Measurements from ENCODE around the gene OGFRL1.

The OGFRL1 gene

DNA sequence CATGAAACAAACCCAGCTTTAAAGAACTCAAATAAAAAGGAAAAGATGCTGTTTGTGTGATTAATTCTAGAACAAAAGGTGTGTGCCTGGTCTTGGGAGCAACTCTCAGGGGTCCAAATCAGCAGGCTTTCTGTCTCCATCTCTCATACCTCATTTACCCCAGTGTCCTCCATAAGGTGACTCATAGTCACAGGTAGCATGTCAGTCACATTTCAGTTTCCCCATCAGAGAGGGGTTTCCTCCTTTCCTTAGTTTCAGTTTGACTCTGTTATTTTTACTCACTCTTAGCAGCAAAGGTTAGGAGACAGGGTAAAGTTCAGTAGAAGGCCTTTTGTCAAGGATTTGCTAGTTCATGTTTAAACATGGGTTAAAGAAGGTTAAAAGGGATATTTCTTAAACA is 46.2 kb downstream of the OGFRL1 start:
- DNase-seq, result no peak

DNA sequence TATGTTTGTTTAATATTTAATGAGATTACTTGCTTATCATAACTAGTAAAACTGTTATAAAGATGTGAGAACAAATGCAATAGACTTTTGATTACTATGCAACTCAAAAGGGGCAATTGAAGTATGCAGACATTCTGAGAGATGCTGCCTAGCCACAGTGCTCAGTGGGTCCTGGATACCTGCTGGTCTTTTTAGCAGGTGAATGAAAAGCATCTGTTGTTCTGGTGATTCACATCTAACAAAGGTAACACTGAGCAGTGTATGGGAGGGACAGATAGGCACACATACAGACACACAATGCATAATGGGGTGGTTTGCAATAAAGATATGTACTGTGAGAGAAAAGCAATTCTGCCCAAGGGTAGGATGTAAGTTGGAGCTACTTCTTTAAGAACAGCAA is 46.9 kb downstream of the OGFRL1 start:
- no peak for DNase-seq

DNA sequence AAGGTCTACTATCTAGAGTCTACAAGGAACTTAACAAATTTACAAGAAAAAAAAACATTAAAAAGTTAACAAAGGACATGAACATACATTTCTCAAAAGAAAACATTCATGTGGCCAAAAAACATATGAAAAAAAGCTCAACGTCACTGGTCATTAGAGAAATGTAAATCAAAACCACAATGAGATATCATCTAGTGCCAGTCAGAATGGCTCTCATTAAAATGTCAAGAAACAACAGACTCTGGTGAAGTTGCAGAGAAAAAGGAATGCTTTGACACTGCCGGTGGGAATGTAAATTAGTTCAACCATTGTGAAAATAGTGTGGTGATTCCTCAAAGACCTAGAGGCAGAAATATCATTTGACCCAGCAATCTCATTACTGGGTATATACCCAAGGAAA is 48.3 kb downstream of the OGFRL1 start:
- DNase-seq, result no peak

DNA sequence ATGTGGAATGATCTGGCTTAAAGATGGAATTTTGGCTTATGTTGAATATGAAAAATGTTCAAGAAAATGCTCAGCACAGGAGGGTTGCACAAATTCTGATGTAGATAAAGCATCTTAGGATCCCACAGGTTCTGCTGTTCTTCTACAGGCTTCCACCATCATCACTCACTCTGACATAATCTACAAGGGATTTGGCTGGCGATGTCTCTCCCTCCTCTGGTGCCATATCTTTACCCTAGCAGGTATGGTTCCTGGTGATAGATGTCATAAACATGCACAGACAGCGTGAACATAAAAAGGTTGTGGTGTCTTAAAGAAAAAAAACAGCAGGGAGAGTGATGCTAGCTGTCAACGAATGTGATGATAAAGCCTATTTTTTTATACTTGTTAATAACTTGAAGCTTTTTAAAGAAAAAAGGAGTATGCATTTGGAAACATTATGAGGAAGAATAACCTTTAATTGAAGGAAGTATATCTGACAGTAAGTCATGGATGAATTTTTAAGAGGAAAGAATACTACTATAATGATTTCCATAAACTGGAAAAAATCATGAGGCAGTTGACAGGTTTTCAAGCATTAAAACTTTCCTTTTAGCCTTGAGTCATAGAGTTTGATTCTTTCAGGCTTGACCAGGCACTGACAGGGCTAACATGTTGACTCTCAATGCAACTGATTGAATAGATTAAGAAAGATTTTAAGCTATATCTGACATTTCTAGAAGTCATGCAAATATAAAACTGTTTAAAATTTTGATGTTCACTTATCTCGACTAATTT is 50.1 kb downstream of the OGFRL1 start:
- no peak for DNase-seq

DNA sequence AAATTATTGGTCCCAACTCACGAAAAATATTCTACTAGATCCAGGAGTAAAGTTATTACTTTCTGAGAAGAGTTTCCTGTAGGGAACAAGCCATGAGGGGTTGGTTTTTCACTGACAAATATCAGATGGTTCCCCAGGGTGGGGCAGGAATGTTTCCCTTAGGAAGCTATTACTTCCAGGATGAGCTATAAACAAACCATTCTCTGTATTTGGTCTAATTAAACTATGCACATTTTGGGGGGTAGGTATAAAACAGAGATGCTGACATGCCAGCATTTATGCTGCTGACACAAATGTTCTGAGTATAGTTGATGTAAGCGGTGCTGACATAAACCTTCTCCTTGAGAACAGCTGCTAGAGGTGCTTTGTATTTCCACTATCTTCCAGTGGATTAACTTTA is 54.2 kb downstream of the OGFRL1 start:
- DNase-seq, result no peak

DNA sequence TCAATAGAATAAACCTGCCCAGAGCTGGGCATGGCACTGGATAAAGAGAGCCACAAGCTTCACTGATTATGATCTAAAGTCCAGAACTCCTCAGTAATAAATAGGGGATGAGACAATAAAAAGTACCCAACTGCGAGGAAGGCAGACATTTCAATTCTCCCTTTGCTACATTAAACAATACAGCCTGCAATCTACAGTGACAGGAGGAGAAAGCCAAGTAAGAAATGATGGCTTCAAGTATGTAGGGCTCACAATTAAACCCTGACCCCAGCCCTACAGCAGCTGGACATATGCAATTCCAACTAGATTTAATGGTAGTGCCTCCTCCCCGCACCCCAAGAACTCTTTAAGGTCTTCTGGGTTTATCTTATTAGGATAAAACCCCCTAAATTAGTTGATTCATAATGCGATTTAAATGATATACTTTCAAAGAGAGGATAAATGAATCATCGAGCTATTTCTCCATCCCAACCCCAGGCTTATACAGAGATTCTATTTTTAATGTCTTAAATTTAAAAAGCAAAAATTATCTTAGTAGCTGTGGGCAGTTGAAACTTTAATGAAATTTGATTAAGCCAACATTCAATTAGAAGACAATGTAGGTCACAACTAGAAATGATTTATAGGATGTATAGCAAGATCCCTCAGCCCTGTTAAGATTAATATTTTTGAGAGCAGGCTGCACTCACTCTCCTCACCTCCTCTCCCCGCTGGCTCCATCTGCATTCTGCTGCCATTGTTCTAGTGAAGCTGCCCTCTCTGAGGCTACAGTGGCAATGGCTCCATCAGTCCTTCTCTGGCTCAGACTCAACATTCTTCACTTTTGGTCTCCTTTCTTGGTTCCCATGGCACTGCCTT is 57.1 kb downstream of the OGFRL1 start:
- no peak for DNase-seq

DNA sequence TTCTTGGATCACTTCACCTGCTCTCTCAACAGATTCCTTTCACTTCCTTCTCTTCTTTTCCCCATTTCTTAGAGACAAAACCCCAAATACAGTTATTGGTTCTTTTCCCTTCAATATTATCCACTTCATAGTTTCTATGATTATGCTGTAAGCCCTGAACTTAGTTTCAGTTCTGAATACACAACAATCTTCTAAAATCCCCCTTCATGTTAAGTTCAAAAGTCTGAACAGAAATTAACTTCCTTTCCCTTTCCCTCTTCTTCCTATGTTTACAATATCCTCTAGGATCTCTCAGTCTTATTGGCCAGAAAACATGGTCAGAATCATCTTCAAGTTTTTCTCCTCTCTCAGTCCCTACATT is 57.7 kb downstream of the OGFRL1 start:
- DNase-seq, result no peak

DNA sequence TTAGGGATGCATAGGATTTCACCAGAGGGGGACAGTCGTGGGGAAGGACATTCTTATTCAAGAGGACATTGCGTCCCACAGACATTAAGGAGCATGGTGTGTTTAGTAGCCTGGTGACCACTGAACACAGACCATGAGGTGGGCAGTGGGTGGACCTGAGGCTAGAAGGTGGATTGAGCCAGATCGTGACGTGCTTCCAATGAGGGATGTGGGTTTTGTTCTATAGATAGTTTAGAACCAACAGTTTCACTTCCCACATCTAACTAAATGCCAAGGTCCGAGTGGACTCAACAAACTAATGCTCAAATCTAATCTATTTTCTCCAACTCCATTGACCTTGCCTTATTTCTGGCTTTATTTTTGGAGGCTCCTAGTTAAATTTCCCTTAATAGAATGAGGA is 58.5 kb downstream of the OGFRL1 start:
- DNase-seq, result no peak

DNA sequence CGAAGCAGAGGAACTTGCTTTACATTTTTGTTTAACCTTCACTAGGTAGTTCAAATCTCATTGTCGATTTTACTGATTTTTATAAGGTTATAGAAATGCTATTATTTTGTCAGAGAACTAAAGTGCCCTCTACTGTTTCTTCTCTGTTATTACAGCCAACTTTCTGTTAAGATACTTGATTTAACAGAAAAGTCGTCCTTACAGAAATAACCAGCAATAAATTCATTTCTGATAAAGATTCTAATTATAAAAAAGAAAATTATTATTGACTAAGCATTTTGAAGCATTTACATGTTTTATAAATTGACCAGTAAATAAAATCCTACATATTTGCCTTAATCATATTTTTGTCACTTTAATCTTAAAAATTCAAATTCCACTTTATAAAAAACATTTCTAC is 60.8 kb downstream of the OGFRL1 start:
- no peak for DNase-seq

DNA sequence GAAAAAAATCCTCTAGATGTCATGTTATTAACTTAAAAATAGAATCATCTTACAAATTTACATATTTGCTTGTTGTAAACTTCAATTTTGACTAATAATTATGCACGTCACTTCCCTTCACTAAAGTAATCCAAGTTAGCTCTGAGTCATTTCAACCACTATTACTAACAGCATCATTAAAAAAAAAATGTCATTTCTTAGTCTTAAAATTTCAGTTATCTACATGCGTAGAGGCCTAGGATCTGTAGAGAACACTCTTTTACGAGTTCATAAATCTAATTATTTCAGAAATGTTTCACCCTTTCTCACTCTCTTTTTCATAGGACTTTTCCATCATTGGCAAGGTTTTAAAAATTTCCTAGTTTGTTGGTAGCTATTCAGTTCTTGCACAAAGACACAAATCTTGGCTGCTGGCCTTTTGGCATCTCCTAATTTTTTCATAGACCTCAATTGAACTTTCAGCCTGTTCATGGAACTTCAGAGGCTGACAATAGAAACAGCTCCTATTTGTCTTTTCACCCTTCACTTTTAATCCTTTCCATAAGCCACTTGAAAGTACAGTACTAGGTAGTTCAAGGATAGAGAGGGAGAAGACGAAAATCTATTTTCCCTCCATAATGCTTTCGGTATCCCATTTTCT is 61.5 kb downstream of the OGFRL1 start:
- DNase-seq, result no peak

DNA sequence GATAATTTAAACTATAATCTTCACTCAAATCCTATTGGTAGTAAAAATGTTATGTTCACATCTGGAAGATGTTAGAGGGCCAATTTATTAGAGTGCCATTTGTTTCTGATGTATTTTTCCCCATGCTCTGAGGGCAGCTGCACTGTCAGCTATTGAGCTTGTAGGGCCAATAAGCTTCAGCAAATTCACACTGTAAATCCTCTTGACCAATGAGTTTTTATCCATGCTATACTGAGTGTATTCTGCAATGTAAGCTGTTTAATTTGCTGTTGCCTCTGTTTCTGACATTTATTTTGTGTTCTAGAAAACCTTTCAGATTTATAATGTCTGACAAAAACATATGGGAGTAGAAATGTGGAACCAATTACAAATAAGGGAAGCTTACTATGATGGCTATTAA is 62.6 kb downstream of the OGFRL1 start:
- no peak for DNase-seq
